Erythroblast (primary cell): ENCODE results near the gene ASB1.

ENCODE experiments used
- GATA1 ChIP-seq: IDR thresholded peaks from 2 replicates; pipeline ENCODE4 v1.6.1; 2011; ENCODE audit warnings: low read depth, mild to moderate bottlenecking, control low read depth, low read length, moderate library complexity
- POLR2A ChIP-seq: IDR thresholded peaks from 2 replicates; pipeline ENCODE4 v1.6.1; 2011; ENCODE audit warnings: mild to moderate bottlenecking, low read length

DNA sequence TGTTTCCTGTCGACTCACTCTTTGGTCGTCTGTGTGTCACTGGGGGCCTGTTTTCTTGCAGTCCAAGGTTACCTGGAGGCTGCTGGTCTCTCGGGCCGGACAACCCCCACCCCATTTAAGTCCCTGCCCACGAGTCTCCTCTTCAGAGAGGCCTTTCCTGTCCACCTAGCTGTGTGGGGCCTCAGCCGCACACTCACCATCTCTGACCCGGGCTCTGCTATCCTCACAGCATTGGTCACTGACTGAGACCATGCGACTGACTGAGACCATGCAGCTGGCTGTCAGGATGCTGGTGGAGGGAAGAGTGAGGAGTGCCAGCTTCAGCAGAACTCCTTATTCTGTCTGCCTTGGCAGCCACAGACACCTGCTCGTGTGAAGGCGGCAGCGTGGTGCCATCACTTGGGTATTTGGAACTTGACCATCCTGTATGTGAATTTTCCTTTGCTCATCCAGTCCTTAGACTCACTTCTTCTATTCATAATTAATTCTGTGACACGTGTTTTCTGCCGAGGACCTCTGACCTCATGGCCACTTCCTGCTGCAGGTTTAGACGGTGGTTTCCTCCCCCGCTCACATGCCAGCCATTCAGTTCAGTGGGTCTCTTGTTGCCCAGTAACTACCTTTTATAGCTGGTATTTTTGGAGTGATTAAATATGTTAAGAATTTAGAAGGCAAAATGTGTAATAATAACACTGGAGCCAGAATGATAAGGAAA, 47.5 kb upstream of the ASB1 start:
- TF ChIP-seq POLR2A (no peak), GATA1 (no peak)
